OCI-LY3 (cell line): Measurements from ENCODE around the gene HHAT.

Source experiments
- CTCF ChIP-seq: fragments of 200-600, 300-600 bp; sonication (generic); IDR thresholded peaks from 2 replicates; pipeline ENCODE4 v1.5.1; 2014; ENCODE audit warnings: antibody characterized with exemption, low read length, low read depth
- EZH2phosphoT487 ChIP-seq: fragments of 200-600 bp; shearing (Covaris generic); IDR thresholded peaks from 2 replicates; pipeline ENCODE4 v1.6.1; 2018; ENCODE audit warnings: antibody characterized with exemption, mixed run types, low read depth

GRCh38 chr1:210568631-210569030 is 239.9 kb downstream of the HHAT start:
- no peak for TF ChIP-seq CTCF
- TF ChIP-seq EZH2phosphoT487, result no peak
